ENCODE data around the gene NEUROD1.

GRCh38 chr2:181675254-181675653 is 5.1 kb downstream of the NEUROD1 start:
- TF ChIP-seq CTCF (IDR thresholded peaks at IDR 0.05) (no peak), POLR2AphosphoS5 (IDR thresholded peaks at IDR 0.05) (no peak), POLR2A (IDR thresholded peaks at IDR 0.05) (no peak), EP300 (IDR thresholded peaks at IDR 0.05) (no peak)
